Fibroblast of skin of left biceps (primary cell): Measurements from ENCODE around the gene SERPINE2.

ENCODE experiments used
- DNase-seq, 2 experiments: peaks; one replicate each; pipeline ENCODE4 v3.0.0-alpha.2; 2013; ENCODE audit warnings: low read depth in 2 of 2

SERPINE2 gene

DNA sequence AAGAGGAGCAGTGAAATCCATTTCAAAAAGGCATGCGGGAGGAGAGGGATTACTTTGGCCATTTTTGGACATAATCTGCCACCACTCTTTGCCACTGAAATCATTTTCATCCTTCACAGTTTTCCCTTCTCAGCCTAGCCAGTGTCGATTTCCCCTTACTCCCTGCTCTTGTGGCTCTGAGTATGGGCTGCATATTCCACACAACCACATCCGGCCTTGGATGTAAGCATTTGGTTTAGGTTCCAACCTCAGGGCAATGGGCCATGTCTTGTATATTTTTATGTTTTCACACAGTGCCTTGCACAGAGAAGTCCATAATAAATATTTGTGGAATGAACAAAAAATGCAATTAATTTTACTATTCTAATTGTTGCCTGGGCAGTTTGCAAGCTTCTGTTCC is 7.7 kb upstream of the SERPINE2 start:
- DNase-seq: no peak

DNA sequence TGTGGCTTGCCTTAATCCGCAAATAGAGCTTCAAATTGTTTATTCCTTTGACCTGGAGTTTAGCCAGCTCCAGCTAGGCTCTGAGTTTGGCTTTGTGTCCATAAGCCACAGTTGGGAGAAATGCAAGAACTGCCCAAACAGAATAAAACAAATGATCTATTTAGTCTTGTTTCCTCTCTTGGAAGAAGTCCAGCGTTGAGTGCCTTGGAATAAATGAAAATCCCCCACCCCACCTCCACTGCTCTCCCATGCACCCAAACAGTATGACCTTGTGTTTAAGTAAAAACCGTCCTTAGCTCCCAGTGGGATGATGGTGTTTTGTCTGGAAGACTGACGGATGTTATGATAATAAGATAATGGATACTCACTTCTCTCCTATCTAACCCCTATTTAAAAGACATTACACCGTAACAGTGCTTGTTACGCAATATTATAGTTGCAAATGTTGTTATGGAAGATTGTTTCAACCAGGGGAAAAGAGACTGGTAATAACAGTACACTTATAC is 3.2 kb upstream of the SERPINE2 start:
- no peak for DNase-seq

DNA sequence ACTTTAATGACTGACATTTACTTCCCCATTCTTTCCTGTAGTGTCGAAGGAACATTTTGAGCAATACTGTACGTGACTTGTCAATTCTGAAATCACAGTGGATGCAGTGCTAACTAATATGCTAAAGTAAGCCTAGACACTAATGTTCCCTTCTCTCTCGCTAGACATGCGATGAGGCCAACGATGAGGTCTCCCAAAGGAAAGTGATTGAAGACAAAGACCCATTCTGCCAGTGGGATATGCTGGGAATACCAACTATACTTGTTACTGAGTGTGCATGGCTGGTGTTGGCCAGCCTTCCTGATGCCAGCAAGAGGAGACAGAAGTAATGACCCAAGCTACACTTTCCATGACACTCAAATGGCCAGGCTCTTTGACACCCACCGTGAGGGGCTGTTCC is 2.5 kb upstream of the SERPINE2 start:
- no peak for DNase-seq

DNA sequence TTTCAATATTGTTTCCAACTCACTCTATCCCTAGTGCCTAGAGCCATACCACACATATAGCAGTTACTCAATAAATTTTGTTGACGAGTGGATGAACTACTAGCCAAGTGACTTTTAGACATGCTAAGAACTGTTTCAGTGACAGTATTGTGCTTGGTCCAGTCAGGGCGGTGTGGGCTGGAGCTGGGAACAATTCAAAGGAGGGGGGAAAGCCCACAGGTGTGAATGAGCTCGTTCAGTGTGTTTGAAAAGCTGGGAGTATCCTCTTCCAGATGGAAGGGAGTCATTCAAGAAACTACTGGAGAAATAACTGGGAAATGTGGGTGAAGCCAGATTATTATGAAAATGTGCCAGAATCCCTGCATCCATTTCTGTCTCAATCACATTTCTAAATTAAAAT is 1.7 kb upstream of the SERPINE2 start:
- no peak for DNase-seq

DNA sequence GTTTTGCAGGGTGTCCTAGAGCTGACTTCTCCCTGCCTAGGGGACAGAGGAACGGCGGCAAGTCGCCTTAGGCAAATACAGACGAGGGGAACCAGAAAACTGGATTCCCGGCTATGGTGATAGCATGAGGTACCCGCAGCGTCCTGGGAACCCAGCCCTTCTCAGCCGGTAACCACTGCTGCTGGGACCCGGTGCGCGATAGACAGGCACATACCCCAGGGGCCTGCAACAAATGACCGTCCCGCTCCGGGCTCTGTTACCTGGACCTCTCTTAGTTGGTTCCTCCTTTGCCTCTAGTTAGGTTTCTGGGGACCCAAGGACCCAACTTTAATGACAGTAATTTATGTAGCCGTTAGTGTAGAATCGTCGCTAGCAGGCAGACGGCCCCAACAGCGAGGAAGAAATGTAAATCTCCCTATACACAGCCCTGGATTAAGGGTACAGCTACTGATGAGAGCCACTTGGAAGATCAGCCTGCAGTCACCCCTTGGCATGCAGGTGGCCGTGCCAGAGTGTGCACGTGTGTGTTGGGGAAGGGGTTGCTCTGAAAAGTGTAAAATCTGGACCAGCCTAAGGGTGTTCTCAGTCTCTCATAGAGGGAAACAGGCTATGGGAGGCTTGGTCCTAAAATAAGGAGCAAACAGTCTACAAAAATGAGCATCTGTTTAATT is 819 bp upstream of the SERPINE2 start:
- no peak for DNase-seq

DNA sequence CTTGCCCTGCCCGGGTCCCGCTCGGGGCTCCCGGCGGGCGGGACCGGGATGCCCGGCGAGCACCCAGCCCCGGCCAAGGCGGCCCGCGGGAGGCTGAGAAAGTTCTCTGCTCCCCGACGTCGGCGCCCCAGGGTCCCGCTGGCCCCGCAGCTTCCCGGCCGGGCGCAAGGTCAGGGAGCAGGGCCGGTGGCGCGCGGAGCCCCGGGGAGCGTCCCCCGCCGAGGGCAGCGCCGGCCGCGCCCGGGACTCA is 331 bp downstream of the SERPINE2 start:
- no peak for DNase-seq

DNA sequence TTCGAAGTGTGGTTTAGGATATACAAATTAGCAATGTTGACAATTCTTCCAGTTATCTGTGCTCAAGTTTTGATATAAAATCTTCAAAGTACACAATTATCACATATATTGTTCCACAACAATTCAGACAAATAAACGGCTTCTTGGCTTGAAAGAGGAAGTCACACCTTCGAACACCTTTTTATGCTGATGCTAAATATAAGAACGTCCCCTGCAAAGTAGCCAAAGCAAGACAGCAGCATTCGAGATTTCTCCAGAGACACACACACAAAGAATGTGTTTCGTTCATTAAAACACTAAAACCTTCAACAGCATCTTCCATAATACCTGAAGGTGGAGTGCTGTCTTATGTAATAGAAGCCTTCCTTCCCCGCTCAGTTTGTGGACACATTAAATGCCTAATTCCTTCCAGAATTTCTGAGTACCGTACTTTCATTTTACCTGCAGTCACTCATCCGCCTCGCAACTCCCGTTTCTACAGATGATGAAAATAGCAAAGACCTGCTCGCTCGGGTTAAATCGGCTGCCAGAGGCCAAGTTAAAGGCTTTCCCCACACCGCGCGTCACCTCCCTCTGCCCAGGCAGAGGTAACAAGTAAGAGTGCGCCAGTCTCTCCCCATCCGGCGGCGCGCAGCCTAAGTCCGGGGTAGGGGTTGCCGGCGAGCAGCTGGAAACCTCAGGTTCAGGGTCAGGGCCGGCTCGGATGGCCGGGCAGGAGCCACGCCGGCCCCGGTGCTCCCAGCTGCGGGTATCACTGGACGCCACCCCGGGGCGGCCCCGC is 847 bp downstream of the SERPINE2 start:
- no peak for DNase-seq

DNA sequence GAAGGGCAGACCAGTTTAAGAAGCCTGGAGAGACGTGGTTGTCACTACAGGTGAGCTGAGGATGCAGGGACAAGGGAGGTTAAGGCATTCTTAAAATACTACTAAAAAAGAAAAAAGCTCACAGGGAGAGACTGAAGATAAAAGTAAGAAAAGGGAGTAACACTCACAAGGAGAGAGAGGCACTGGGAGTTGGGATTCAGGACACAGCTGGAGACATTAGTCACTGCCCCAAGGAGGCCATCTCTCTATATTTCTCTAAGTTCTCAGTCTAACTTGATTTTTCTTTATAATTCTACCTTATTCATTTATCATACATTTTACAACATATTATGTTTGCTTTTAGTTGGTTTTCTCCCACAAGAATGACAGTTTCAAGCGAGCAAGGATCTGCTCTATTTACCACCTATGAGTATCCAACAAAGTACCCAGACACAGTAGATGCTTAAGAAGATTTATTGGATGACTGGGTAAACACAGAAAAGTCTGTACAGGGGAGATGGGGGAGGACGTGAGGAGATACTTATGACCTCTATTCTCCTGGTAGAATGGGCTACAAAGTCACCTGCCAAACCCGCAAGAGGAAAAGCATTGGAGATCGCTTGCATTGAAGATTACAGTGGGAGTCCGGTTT is 2.2 kb downstream of the SERPINE2 start:
- DNase-seq: no peak

DNA sequence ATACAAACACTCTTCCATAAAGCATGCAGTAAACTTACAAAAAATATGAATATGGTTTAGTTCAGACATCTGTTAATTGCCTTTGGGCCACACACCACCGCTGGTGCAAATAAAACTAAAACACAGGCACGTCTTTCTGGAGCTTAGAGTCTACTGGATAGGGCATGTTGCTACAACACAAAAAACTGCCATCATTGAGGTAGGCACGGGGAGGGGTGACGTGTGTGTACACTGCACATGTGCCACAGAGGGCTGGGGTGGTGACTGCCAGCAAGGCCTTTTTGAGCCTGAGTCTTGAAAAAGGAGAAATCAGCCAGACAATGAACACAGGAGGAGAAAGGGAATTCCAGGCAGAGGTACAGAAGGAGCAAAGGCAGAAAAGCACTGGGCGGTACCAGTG is 5.1 kb downstream of the SERPINE2 start:
- no peak for DNase-seq

DNA sequence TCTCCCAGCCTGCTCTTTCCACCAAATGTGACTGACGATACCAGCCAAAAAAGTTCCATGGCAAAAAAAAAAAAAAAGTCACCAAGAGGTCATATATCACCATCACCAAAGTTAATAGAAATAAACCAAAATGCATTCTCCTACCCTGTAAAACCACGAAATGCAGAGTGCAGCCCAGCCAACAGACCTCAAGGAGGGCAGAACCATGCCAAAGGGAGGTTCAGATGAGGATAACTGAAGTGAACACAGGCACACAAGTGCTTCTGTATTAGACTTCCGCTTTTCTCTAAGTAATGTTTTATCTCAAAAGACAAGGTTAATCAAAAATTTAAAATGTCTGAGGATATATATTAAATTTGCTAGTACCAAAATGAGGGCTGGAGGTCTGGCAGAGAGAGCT is 5.5 kb downstream of the SERPINE2 start:
- DNase-seq: no peak

DNA sequence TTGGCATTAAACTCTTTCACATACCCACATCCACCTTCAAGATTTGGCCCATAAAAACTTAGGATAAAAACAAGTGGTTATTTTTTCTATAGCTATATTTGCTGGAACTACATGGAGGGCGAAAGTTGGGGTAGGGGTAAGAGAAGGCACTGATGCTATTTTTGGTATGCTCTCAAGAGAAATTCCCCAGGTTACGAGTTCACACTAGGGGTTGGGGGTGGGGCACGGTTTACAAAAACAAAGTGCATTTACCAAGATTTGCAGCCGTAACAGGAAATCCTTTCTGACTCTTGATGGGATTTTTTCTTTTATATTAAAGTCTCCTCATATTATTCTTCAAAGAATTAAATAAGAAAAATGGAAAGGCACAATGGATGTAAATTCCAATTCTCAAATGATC is 6.8 kb downstream of the SERPINE2 start:
- DNase-seq: no peak

DNA sequence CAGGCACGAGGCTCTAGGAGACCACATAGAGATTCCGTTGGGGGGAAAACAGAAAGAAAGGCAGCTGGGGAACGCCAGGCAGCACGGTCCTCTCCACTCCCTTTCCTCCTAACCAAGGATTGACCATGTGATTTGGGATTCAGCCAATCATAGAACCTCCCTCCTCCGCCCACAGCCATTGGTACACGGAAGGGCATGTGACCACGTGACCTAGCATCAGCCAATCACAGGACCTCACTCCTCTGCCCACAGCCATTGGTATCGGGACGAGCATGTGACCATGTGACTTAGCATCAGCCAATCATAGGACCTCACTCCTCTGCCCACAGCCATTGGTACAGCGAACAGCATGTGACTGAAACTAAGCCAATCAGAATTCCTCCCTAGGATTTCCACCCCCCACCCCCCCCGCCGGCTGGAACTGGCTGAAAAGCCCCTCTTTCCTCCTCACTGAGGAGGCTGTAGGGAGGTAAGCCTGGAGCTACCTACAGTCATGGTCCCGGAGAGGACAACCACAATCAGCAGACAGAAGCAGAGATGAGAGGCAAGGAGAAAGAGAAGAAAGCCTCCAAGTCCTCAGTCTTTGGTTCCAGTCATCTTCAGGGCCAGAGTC is 7.6 kb downstream of the SERPINE2 start:
- no peak for DNase-seq

DNA sequence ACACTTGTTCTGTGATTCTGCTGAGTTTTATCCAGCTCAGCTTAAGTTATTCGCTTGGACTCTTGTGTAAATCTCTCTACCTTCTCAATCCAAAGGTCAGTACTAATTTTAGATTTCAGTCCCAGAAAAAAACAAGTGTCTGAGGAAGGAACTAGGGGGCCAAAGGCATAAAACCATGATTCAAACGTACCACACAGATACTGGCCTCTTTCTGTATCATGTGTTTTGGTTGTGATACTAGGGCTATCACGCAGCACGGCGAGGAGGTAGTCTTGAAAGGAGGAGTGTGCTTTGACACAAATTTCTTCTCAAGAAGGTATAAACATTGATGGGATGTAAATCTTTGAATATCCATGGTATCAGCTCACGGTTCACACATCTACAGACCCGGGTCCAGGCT is 8.3 kb downstream of the SERPINE2 start:
- no peak for DNase-seq

DNA sequence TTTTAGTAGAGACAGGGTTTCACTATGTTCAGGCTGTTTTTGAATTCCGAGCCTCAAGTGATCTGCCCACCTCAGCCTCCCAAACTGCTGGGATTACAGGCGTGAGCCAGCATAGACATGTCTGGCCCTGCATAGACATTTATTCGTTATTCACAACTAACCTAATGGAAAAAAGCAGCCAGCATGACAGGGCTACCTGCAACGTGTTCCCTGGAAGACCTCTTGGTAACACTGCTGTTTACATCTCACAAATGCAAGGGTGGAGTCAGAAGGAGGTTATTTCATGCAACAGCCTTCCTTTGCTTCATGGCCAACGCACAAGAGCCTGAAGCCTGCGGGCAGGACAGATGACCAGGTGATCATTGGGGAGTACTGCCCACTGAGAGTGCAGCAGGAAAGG is 9.2 kb downstream of the SERPINE2 start:
- no peak for DNase-seq

DNA sequence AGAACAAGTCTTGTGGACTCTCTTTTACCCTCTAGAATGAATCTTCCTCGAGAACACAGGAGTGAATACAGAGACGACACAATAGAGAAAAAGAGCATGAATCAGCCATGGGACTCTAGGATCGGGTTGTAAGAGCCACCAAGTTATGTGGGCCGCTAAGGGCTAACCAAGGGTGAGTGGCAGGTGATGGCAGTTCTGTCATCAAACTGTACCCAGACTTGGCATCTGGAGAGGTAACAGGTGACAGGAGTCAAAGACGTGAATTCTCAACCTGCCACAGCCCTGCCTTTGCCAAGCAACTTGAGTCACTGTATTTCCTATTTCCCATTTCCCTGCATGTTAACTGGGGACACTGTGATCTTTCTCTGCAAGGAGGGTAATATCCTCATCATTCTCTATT is 11.2 kb downstream of the SERPINE2 start:
- no peak for DNase-seq

DNA sequence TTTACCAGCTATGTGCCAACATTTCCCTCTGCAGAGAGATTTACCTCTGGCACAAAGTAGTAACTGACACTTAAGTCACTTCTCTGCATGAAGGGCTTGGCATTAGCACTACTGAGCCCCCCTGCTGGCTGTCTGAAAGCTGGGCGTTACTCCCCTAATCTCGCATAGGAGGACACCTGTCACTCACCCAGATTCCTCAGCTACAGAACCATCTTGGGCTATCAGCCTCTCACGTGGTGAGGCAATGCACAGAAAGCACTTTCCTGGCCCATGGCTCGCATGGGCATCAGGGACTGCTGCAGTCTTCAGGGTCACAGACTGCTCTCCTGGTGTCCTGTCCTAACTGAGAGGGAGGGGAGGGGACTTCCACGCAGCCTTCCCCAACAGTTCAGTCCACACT is 12.0 kb downstream of the SERPINE2 start:
- no peak for DNase-seq

DNA sequence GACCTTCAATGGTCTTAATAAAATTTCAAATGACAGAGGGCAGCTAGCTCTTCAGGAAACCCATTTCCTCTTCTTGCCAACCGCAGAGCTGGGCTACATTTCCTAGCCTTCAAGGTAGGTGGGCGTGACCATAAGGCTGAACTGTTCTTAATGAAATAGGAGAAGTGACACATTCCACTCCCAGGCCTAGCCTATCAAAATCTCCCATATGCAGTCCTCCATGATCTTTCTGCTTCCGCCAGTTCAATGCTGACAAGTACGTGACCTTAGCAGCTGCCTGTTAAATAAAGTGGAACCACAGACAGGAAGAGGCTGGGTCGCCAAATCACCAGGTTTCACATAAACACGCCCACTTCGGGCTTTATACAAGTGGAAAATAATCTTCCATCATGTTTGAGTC is 13.2 kb downstream of the SERPINE2 start:
- no peak for DNase-seq

DNA sequence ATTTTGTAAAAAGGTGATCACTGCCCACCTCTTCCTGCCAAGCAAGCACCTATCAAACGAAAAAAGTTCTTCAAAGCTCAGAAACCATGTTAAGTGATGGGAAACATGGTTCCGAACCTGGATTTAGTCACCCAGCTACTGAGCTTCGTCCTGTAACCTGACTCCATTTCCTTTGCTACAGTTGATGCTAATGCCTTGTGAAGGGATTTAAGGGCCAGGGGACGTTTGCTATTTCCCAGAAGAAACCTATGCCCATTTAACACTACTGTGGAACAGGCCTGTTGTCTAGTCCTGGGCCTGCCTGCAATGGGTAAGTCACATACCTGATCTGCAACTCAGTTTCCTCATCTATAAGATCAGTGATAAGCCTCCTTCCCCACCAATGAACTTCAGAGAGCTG is 14.8 kb downstream of the SERPINE2 start:
- no peak for DNase-seq

DNA sequence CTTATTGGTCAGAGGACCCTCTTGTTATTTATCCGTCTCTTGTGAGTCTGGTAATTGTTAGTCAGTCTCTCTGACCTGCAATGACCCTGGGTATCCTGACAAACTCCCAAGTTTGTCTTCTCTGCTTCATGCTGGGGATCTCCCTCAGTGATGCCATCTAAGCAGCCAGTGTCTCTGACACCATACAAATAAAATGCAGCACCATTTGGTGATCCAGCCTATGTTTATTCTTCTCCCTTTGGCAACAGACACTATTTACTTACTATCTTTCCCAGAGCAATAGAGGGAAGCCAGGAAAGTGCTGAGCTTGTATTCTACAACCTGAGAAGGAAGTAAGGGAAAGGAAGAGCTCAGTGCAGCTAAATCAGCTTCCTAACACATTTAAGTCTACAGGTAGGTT is 15.9 kb downstream of the SERPINE2 start:
- no peak for DNase-seq

DNA sequence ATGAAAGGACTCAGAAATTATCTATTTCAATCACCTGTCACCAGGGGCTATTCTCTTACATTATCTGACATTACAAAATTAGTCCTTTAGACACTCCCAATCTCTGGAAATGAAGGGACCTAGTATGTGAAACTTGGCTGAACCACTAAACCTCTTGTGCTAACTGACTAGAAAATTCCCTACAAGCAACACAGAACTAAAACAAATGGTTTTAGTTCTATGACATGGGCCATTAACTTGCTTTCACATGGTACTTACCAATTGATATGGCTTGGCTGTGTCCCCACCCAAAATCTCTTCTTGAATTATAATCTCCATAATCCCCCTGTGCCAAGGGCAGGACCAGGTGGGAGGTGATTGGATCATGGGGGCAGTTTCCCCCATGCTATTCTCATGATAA is 16.6 kb downstream of the SERPINE2 start:
- no peak for DNase-seq

DNA sequence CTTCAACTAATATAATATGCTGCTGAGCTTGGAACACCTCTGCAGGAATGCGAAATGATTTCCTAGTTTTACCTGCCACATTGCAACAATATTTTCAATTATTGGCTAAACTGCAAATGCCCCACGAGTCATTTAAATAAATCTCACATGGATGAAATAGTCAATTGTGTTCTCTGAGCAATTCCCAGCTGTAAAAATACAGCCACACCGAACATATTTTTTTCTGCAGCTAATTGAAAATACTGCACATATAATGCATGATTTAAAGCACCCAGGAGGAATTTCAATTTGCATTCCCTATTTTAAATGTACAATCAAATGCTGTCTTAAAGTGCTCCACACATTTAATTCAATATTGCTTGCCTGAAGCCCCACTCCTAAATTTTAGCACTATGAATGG is 18.6 kb downstream of the SERPINE2 start:
- no peak for DNase-seq

DNA sequence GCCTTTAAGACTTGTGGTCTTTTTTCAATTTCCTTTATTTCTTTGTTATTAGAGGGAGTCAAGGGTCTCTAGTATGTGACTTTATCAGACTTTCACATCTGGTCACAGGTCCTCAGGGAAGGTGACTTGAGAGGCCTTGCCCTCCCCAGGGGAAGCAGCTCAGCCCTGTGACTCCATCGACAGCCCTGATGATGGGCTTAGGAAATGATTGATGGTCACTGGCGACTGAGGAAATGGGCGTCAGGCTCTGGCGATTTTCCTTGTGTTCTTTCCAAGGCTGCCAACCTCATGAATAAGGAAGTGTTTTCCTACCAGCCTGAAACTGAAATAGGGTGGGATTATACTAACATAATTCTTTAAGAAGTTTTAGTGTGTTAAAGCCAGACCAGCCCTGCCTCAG is 21.1 kb downstream of the SERPINE2 start:
- no peak for DNase-seq

DNA sequence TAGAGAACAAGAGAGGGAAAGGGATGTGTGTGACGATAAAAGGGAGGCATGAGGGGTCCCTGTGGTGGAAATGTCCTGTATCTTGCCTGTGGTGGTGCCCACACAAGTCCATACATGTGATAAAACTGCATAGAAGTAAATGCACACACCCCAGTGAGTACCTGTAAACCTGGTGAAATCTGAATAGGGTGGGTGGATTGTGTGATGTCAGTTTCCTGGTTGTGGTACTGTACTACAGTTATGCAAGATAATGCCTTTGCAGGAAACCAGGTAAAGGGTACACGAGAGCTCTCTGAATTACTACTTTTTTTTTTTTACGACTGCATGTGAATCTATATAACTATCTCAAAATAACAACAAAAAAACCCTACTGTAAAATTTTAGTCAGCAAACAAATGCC is 22.1 kb downstream of the SERPINE2 start:
- DNase-seq: no peak
